CD4-positive, alpha-beta T cell treated with Interleukin-4 for 1 hour (primary cell): Measurements from ENCODE around the gene SLC5A10.
"Not testable (repeated sequence)": the region's sequence is repeated elsewhere in the genome, so short reads cannot be mapped to it uniquely, and the experiment has no call there.

Source experiments
- DNase-seq, 2 donors: peaks; one replicate each; pipeline ENCODE4 v3.0.0-alpha.2; 2020 to 2022

SLC5A10 gene

GRCh38 chr17:18948476-18949006 lies 3.4 kb upstream of the SLC5A10 start:
- DNase-seq = no peak

- DNase-seq = no peak
Measured at GRCh38 chr17:18949566-18949965, 2.4 kb upstream of the SLC5A10 start.

DNA sequence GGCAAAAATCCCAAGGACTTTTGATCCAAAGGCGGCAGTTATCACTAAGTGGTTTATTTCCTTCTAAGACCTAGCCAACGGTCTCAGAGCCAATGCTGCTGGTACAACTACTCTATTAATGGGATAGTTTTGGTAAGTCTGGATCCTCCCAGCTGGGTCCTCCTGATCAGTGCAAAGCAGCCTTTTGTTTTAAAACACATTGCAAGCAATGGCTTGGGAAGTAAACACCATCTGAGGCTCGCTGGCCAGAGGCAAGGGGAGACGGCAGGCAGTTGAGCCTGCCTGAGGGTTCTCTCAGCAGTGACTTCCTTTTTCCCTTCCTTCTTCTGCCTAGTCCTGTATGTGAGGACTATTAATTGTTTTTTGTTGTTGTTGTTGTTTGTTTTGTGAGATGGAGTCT lies 1.6 kb upstream of the SLC5A10 start:
- DNase-seq = no peak

DNA sequence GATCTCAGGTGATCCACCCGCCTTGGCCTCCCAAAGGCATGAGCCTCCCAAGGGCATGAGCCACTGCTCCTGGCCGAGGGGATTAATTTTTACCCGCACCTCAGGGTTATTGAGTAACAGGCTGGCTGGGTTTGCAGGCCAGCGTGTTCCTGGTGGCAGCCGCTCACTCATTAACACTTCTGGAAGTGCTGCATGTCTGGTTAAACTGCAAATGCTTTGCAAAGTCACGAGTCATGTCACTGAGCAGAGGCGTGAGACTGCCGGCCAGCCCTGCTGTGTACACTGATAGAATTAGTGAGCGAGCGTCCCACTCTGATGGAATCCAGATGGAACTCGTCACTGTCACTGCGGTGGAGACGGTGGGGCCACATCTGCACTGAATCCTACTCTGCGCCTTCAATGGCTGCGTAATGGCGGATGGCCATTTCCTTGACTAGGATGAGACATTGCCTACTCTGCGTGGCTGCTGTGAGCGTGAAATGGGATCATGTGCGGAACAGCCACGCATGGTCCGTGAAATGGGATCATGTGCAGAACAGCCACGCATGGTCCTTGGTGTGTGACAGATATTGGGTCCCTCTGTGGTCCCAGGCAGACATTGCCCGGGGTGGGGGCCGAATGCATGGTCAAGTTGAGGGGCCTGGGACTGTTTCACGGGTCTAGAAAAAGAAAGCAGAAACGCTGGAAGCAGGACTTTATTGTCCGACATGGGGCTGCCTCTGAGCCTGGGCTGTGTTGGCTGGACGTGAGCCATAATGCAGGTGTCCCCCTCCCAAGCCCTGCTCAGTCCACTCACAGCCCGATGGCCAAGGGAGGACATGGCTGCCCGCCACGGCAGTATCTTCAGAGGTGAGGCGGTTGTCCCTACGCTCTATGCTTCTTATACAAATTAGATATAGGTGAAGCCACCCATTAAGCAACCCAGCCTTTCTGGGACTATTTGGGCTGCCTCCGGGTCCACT lies 740 bp upstream of the SLC5A10 start:
- no peak for DNase-seq

GRCh38 chr17:18953231-18953728 lies 1.3 kb downstream of the SLC5A10 start:
- DNase-seq = no peak

- DNase-seq = no peak
Measured at GRCh38 chr17:18954321-18954720, 2.4 kb downstream of the SLC5A10 start.

- DNase-seq = no peak
Measured at GRCh38 chr17:18955009-18955408, 3.0 kb downstream of the SLC5A10 start.

DNA sequence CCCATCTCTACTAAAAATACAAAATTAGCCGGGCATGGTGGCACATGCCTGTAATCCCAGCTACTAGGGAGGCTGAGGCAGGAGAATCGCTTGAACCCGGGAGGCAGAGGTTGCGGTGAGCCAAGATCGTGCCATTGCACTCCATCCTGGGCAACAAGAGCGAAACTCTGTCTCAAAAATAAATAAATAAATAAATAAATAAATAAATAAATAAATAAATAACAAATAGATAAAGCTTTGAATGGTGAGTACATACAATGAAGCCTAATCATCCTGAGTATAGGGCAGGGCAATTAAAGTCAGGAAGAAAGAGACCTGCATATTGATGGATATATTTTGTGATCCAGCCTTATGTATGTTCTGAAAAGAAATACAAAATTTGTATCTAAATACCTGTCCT lies 4.1 kb downstream of the SLC5A10 start:
- DNase-seq = not testable (repeated sequence)

- no peak for DNase-seq
Measured at GRCh38 chr17:18956581-18956980, 4.6 kb downstream of the SLC5A10 start.

DNA sequence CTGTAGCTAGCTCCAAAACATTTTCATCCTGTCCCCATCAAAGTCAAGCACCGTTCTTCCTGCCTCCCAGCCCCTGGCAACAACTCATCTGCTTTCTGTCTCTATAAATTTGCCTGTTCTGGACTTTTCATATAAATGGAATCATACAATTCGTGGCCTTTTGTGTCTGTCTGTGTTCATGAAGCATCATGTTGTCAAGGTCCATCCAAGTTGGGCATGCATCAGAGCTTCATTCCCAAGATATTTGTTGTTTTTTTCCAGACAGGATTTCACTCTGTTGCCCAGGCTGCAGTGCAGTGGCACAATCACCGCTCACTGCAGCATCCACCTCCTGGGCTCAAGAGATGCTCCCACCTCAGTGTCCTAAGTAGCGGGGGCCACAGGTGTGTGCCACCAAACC lies 5.9 kb downstream of the SLC5A10 start:
- DNase-seq = no peak

- no peak for DNase-seq
Measured at GRCh38 chr17:18958611-18959010, 6.6 kb downstream of the SLC5A10 start.

DNA sequence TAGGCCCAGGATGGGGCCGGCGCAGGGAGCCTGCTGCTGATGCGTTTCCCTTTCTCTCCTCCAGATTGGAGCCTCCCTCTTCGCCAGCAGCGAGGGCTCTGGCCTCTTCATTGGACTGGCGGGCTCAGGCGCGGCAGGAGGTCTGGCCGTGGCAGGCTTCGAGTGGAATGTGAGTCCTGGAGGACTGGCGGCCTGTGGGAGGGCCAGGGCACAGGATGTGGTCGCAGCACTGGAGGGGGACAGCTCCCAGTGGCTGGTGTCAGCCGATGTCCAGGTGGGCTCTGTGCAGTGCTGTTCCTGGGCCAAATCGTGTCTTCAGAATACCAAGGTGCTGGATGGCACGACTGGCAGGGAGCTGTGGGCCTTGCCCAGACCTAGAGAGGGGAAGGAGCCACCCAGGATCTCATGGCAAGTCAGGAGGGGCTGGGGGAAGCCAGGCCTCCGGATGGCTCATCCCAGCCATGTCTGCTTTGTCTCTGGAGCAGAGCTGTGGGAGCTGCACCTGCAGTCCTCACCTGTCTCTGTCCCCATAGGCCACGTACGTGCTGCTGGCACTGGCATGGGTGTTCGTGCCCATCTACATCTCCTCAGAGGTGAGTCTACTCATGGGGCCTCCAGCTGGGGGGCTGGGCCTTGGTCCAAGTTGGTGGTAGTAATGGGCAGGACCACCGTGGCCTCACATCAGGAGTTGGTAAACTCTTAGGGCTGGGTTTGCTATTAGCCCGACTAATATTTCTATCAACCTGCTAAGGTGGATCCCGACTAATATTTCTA lies 7.3 kb downstream of the SLC5A10 start:
- no peak for DNase-seq

DNA sequence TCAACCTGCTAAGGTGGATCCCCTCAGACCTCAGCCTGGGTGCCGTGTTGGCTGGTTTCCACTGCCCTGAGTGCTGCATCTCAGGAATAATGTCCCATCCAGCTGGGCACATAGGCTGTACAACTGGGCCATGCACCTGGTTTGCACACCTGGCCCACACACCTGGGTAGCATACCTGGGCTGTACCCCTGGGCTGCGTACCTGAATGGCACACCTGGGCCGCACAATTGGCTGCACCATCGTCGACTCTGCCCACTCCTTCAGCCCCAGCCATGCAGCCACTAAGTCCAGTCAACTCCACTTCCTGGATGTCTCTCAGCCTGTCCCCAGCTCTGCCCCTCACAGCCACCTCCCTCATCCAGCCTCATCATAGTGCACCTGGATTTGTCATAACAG lies 7.9 kb downstream of the SLC5A10 start:
- DNase-seq = no peak

DNA sequence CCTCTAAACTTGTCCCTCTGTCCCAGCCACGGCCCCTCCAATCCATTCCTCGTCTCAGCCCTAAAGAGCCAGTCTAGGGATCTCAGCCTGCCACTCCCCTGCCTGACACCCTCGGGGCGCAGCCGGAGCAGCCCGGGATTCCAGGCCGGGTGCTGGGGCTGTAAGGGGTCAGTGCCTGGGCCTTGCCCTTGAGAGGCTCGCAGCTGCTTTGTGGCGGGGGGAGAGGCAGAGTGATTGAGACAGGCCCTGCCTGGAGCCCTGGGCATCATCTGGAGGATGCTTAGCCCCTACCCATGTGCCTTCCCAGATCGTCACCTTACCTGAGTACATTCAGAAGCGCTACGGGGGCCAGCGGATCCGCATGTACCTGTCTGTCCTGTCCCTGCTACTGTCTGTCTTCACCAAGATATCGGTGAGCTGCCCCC lies 8.3 kb downstream of the SLC5A10 start:
- DNase-seq = no peak

DNA sequence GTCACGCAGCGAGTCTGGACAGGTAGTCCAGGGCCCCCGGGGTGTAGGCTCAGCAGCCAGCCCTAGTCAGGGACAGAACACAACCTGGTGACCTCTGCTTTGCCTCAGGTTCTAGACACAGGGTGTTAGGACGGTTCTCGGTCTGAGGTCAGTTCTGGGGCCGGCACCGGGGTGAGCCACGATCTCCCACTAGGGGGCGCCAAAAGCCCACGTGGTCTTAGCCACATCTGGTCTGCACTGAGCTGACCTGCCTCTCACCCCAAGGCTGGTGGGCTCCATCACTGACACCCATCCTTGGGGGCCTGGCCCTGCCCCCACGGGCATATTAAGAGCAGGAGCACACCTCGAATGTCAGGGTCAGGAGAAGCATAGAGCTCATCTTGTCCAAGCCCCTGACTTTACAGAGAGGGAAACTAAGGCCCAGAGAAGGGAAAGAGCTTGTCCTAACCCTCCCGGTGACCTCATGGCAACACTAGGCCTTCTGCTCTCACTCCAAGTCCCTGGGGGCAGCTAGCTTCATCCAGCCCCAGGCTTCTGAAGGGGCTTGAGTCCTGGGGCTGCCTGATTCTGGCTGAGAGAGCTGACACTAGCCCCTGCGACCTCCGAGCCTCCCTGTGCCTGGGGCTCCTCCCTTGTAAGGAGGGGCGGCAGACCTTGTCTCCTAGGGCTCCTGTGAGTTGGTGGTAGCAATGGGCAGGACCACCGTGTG lies 9.0 kb downstream of the SLC5A10 start:
- DNase-seq = peak; percentile 76

- DNase-seq = peak in 1 of 2 donors; percentile 5
Measured at GRCh38 chr17:18961634-18962493, 9.9 kb downstream of the SLC5A10 start.

DNA sequence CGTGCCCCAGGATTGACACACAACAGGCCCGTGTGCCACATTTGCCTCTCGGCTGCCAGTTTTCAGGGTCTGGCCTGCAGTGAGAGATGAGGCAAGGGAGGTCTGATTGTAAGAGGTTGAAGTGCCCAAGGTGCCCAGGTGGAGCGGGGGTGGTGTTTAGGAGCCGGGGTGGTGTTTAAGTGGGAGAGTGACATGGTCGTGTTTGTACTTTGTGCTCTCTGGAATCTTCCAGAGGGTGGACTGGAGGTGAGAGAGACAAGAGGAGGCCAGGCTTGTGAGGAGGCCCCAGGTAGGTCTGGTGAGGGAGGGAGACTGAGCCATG lies 10.5 kb downstream of the SLC5A10 start:
- DNase-seq = no peak

- DNase-seq = no peak
Measured at GRCh38 chr17:18963126-18964017, 11.4 kb downstream of the SLC5A10 start.

GRCh38 chr17:18964018-18964351 lies 12.0 kb downstream of the SLC5A10 start:
- no peak for DNase-seq

DNA sequence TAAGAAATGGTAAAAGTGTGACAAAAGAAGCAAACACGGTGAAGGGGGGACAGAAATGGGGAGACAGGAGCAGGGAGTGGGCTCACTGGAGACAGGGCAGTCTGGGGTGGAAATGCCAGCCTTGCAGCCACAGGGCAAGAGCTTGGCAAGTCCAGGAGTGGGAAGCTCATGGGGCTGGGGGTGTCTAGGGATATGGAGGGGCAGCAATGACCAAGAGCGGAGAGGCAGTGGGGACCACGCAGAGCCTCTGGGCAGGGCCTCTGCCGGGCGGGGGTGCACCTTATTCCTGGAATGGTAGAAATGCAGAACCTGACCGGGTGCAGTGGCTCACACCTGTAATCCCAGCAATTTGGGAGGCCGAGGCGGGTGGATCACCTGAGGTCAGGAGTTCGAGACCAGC lies 12.6 kb downstream of the SLC5A10 start:
- DNase-seq = no peak
